Neural progenitor cell (in vitro differentiated cells): Measurements from ENCODE around the gene QSOX2. TPM values are rescaled to one million over a fixed set of nuclear protein-coding genes. Genes with fewer than 3 reads are reported as not detected.

Experiments
- DNase-seq: peaks from one replicate; pipeline ENCODE4 v3.0.0-alpha.2; 2016; ENCODE audit warnings: low spot score
- H2AFZ ChIP-seq: fragments of 200-600 bp; sonication (generic); replicated peaks from 2 replicates; pipeline ENCODE4 v1.6.1; 2016; ENCODE audit warnings: antibody characterized with exemption
- H3F3A ChIP-seq: fragments of 200-600 bp; sonication (generic); 2 replicates; pipeline ENCODE4 v1.6.1; 2016; ENCODE audit warnings: antibody characterized with exemption, low read depth
- H3K27ac ChIP-seq: fragments of 200-600 bp; sonication (generic); 2 replicates; pipeline ENCODE4 v1.5.1; 2016; ENCODE audit warnings: mild to moderate bottlenecking
- H3K27me3 ChIP-seq: fragments of 200-600 bp; sonication (generic); 2 replicates; pipeline ENCODE4 v1.6.1; 2016; ENCODE audit warnings: mild to moderate bottlenecking, moderate library complexity
- H3K36me3 ChIP-seq: fragments of 200-600 bp; sonication (generic); 2 replicates; pipeline ENCODE4 v1.5.1; 2016
- H3K4me1 ChIP-seq: fragments of 200-600 bp; sonication (generic); 2 replicates; pipeline ENCODE4 v1.6.1; 2016; ENCODE audit warnings: mixed run types
- H3K4me2 ChIP-seq: fragments of 200-600 bp; sonication (generic); 2 replicates; pipeline ENCODE4 v1.6.1; 2016
- H3K4me3 ChIP-seq: fragments of 200-600 bp; sonication (generic); 2 replicates; pipeline ENCODE4 v1.5.1; 2016
- H3K79me2 ChIP-seq: fragments of 200-600 bp; sonication (generic); 2 replicates; pipeline ENCODE4 v1.6.1; 2016; ENCODE audit warnings: low read depth
- H3K9ac ChIP-seq: fragments of 200-600 bp; sonication (generic); 2 replicates; pipeline ENCODE4 v1.6.1; 2016
- H3K9me3 ChIP-seq: fragments of 200-600 bp; sonication (generic); 2 replicates; pipeline ENCODE4 v1.5.1; 2016; ENCODE audit warnings: low read depth
- H4K20me1 ChIP-seq: fragments of 200-600 bp; sonication (generic); 2 replicates; pipeline ENCODE4 v1.6.1; 2016; ENCODE audit warnings: low read depth
- H3K27ac Mint-ChIP-seq: 3 replicates; pipeline ENCODE4 v1.8.0; 2021; ENCODE audit warnings: mixed read lengths
- H3K27me3 Mint-ChIP-seq: 2 replicates; pipeline ENCODE4 v1.8.0; 2022; ENCODE audit warnings: low read depth, mild to moderate bottlenecking, inconsistent platforms, moderate library complexity, mixed read lengths; ENCODE audit not compliant: insufficient read depth
- H3K36me3 Mint-ChIP-seq: 3 replicates; pipeline ENCODE4 v1.8.0; 2021; ENCODE audit warnings: mixed read lengths
- H3K4me1 Mint-ChIP-seq: 3 replicates; pipeline ENCODE4 v1.8.0; 2021; ENCODE audit warnings: mixed read lengths
- H3K4me3 Mint-ChIP-seq: 3 replicates; pipeline ENCODE4 v1.8.0; 2021; ENCODE audit warnings: mild to moderate bottlenecking, moderate library complexity, mixed read lengths
- H3K9me3 Mint-ChIP-seq: 3 replicates; pipeline ENCODE4 v1.8.0; 2020; ENCODE audit warnings: mixed read lengths
- EZH2 ChIP-seq: fragments of 200-600 bp; sonication (generic); IDR thresholded peaks from 2 replicates; pipeline ENCODE4 v1.6.1; 2017; ENCODE audit warnings: antibody characterized with exemption, mild to moderate bottlenecking, moderate library complexity
- EZH2phosphoT487 ChIP-seq: fragments of 200-600 bp; sonication (generic); IDR thresholded peaks from 2 replicates; pipeline ENCODE4 v1.6.1; 2017; ENCODE audit warnings: antibody characterized with exemption
- total RNA-seq: library from RNA; depleted of rRNA; stranded (reverse); fragments of >200 nt; gene quantifications from 2 replicates; pipeline ENCODE4 v1.2.3, GENCODE V29; 2015; ENCODE audit warnings: low replicate concordance
- TF ChIP-seq, protein P1 (sequence below): fragments of 200-600 bp; sonication (generic); IDR thresholded peaks from 2 replicates; pipeline ENCODE4 v1.5.1; 2017; ENCODE audit warnings: antibody characterized with exemption, mild to moderate bottlenecking

The QSOX2 gene
- total RNA-seq, 1 donor from 2014 or later, result 17.1 TPM

DNA sequence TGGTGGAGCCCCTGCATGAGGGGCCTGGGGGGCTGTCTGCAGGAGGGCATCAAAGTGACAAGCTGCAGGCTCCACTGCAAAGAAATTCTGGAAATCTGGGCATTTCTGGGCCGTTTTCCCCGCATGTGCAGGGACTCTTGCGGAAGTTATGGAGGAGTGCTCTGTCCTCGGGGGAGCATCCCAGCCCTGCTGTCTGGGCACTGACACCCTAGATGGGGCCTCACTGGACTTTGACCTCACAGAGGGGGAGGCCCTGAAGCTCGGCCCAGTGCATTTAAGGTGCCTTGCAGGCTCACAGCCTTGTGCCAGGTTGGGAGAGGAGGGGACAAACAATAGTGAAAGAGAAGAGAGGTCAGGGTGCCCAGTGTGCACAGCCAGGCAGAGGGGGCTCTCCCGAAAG lies 76.1 kb downstream of the QSOX2 start:
- no peak overlapping the region for H3K4me2 ChIP-seq
- Mint-ChIP-seq H3K27me3 (peaks cover 23% of the 10 kb centered on the region), H3K4me1 (peaks cover 34% of the 10 kb centered on the region), H3K4me3 (peak overlapping the region; percentile 63), H3K27ac (peak overlapping the region; percentile 94), H3K9me3 (no peaks in the 10 kb centered on the region), H3K36me3 (no peaks in the 10 kb centered on the region)
- H3K9ac ChIP-seq, result no peak overlapping the region
- TF ChIP-seq EZH2, result no peak
- TF ChIP-seq, protein P1, sequence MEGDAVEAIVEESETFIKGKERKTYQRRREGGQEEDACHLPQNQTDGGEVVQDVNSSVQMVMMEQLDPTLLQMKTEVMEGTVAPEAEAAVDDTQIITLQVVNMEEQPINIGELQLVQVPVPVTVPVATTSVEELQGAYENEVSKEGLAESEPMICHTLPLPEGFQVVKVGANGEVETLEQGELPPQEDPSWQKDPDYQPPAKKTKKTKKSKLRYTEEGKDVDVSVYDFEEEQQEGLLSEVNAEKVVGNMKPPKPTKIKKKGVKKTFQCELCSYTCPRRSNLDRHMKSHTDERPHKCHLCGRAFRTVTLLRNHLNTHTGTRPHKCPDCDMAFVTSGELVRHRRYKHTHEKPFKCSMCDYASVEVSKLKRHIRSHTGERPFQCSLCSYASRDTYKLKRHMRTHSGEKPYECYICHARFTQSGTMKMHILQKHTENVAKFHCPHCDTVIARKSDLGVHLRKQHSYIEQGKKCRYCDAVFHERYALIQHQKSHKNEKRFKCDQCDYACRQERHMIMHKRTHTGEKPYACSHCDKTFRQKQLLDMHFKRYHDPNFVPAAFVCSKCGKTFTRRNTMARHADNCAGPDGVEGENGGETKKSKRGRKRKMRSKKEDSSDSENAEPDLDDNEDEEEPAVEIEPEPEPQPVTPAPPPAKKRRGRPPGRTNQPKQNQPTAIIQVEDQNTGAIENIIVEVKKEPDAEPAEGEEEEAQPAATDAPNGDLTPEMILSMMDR, result no peak
- no peak for TF ChIP-seq EZH2phosphoT487
- no peaks in the 10 kb centered on the region for H3K27me3 ChIP-seq
- peaks cover 23% of the 10 kb centered on the region for H3F3A ChIP-seq
- H3K79me2 ChIP-seq, result no peaks in the 10 kb centered on the region
- H3K9me3 ChIP-seq, result no peaks in the 10 kb centered on the region
- no peak overlapping the region for H3K4me3 ChIP-seq
- H2AFZ ChIP-seq, result no peak overlapping the region
- H3K4me1 ChIP-seq, result peaks cover 15% of the 10 kb centered on the region
- DNase-seq, result no peak
- H3K27ac ChIP-seq, result no peak overlapping the region
- H3K36me3 ChIP-seq, result no peaks in the 10 kb centered on the region
- peaks cover 16% of the 10 kb centered on the region for H4K20me1 ChIP-seq

DNA sequence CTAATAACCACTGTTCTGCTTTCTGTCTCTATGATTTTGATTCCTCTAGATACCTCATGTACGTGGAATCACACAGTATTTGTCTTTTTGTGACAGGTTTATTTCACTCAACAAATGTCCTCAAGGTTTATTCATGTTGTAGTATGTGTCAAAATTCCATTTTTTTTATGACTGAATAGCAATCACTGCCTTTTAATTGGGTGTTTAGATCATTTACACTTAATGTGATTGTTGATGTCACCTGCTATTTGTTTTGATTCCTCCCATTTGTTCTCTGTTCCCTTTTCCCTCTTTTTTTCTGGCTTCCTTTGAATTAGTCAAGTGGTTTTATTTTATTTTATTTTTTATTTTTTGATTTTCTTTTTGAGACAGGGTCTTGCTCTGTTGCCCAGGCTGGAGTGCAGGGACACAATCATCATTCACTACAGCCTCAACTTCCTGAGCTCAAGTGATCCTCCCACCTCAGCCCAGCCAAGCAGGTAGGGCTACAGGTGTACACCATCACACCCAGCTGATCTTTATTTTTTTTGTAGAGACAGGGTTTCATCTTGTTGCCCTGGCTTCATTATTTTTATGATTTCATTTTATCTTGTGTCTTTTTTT lies 82.3 kb downstream of the QSOX2 start:
- no peak overlapping the region for H3K27ac Mint-ChIP-seq

DNA sequence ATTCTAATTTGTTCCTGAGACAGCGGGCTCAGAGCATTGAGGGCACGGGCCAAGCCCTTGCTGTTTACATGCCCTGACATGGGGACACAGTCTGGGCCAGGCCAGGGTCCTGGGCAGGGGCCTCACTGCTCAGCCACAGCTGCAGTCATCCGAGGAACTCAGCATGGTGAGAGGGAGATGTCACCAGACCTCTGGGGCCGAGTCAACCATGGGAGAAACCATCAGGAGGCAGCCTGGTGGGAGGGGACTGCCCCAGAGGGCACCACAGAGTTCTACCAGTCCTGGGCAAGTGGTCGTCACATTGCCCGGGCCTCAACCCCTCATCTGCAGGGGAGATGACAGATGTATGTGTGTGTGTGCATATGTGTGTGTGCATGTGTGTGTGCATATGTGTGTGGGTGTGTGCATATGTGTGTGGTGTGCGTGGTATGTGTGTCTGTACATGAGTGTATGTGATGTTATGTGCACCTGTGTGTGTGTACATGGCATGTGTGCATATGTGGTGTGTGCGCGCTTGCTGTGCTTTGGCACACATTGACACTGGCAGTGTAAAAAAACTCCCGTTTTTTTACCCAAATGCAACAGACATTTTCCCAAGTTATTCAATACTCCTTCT lies 84.5 kb downstream of the QSOX2 start:
- no peak overlapping the region for H2AFZ ChIP-seq
- H3K79me2 ChIP-seq, result no peaks in the 10 kb centered on the region
- H3K9me3 ChIP-seq, result no peaks in the 10 kb centered on the region
- peaks cover 10% of the 10 kb centered on the region for H3K27me3 Mint-ChIP-seq
- H3K27me3 ChIP-seq, result no peaks in the 10 kb centered on the region
- H3F3A ChIP-seq, result no peaks in the 10 kb centered on the region
- no peak overlapping the region for H3K27ac ChIP-seq
- peak overlapping the region; percentile 67 for H3K4me3 Mint-ChIP-seq
- no peaks in the 10 kb centered on the region for H3K36me3 Mint-ChIP-seq
- H3K36me3 ChIP-seq, result no peaks in the 10 kb centered on the region
- no peak overlapping the region for H3K9ac ChIP-seq
- H3K4me1 Mint-ChIP-seq, result peaks cover 26% of the 10 kb centered on the region
- H3K4me1 ChIP-seq, result peaks cover 11% of the 10 kb centered on the region
- TF ChIP-seq EZH2, result no peak
- no peak for TF ChIP-seq EZH2phosphoT487
- TF ChIP-seq, protein P1, result no peak
- DNase-seq, result no peak
- no peaks in the 10 kb centered on the region for H4K20me1 ChIP-seq
- H3K4me3 ChIP-seq, result no peak overlapping the region
- peak overlapping the region; percentile 87 for H3K27ac Mint-ChIP-seq
- H3K4me2 ChIP-seq, result no peak overlapping the region
- no peaks in the 10 kb centered on the region for H3K9me3 Mint-ChIP-seq

More for the DNA sequence above, 82.3 kb downstream of the QSOX2 start:
- H3K9me3 ChIP-seq, result no peaks in the 10 kb centered on the region
- no peak for DNase-seq
- H3K4me3 ChIP-seq, result no peak overlapping the region
- H4K20me1 ChIP-seq, result no peaks in the 10 kb centered on the region
- H3K4me3 Mint-ChIP-seq, result no peak overlapping the region
- no peak overlapping the region for H3K9ac ChIP-seq
- no peaks in the 10 kb centered on the region for H3K36me3 Mint-ChIP-seq
- H3K79me2 ChIP-seq, result no peaks in the 10 kb centered on the region
- H3F3A ChIP-seq, result no peaks in the 10 kb centered on the region
- H3K4me1 Mint-ChIP-seq, result peaks cover 15% of the 10 kb centered on the region
- peaks cover 11% of the 10 kb centered on the region for H3K4me1 ChIP-seq
- no peak for TF ChIP-seq EZH2
- TF ChIP-seq EZH2phosphoT487, result no peak
- TF ChIP-seq, protein P1, result no peak
- H3K36me3 ChIP-seq, result no peaks in the 10 kb centered on the region
- no peak overlapping the region for H3K27ac ChIP-seq
- no peaks in the 10 kb centered on the region for H3K27me3 ChIP-seq
- H2AFZ ChIP-seq, result no peak overlapping the region
- H3K27me3 Mint-ChIP-seq, result peaks cover 14% of the 10 kb centered on the region
- H3K9me3 Mint-ChIP-seq, result no peaks in the 10 kb centered on the region
- H3K4me2 ChIP-seq, result no peak overlapping the region
